NOMO-1 treated with DMSO at 0.1 percent for 48 hours (cell line): Measurements from ENCODE around the gene SH3RF1.
"Not testable (repeated sequence)": the region's sequence is repeated elsewhere in the genome, so short reads cannot be mapped to it uniquely, and the experiment has no call there.

Experiments
- DNase-seq: peaks from one replicate; lab custom pipeline; 2025; ENCODE audit not compliant: unreplicated experiment; lab: John Stamatoyannopoulos, UW

Gene SH3RF1

DNA sequence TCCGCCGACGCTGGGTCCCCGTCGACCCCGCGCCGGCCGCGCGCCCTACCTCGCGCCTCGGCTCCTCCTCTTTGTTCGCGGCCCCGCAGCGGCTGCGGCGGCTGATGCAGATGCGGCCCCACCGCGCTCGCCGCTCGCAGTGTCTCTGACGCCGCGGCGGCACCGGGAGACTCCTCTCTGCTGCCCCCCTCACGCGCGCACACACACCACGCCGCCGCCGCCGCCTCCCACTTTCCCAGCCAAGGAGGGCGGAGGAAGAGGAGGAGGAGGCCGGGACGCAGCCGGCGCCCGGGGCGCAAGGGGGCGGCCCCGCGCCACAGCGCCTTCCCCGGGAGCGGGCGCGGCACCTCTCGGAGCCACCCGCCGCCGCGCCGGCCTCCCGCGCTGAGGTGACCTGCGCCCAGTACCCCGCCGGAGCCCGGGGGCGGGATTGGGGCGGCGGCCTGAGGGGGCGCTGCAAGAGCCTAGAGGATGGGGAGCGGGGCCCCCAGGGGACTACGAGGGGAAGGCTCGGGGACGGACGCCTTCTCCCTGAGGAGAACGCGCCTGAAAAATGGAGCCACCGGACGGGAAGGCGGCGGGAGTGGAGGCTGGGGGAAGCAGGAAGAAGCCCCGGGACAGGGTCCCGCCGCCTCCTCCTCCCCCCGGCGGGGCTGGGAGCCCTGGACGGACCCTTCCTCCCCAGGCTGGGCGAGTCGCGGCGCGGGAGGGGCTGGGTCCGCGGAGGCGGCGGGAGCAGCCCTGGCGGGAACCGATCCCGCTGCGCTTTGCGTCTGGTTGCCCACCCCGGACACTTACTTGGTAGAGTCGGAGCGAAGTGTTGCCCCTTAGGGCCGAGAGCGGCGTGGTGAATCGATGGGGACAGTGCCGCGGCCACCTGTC, at the start of gene SH3RF1:
Gene SH3RF1, minus strand, starts transcription at position 147 of the 882 bp plus-strand sequence. CDS start 1,744 bp downstream, outside the sequence.
- peak; percentile 73 for DNase-seq

DNA sequence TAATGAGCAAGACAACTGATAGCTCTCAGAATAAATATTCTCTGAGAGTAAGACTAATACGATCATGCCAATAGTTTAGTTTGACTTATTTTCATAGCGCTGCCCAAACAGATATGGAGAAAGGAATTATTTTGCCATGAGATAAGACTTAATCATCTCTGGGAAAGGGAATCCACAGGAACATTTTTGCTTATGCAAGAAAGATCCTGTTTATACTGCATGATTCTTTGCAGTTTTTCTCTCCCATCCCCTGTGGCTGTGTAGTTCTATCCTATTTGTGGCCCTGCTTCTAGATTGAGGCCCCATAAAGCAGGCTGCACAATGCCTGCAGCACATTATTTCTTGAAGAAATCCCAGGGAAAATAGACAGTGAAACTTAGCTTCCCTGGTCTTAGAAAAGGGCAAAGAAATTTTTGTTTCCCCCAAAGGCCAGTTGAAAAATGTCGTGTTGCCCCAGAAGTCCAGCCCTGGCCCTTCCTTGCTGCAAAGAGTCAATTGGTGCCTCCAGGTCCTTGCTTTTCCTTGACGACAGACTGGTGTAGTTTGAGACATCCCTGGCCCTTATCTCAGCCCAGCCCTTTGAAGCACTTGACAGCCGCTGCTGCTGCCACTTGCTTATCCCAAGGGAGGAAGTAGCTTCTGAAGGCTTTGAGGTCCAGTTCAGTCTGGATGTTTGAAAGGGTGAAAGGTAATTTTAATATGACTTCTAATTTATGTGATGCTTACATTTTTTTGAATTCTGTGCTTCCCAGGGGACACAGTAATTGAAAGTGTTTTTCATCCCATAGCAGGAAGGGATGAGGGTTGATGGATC, 45.0 kb upstream of the SH3RF1 start:
- DNase-seq, result no peak

DNA sequence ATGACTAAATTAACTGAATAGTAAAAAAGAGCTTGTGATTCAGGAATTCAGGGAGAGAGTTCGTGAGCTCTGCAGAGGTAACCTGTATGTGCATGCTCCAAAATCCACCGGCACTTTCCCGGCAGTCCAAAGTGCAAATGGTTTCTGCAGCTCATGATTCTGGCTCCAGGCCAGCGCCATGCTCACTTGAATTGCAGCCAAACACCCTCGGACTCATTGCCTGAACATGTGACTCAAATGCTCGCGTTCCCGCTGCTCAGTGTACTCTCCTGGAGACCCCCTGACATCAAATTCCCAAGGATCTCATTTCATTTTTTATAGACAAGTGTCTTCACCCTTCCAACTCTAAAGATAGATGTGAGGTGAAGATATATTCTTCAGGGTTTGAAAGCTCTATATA, 44.1 kb upstream of the SH3RF1 start:
- DNase-seq, result no peak

DNA sequence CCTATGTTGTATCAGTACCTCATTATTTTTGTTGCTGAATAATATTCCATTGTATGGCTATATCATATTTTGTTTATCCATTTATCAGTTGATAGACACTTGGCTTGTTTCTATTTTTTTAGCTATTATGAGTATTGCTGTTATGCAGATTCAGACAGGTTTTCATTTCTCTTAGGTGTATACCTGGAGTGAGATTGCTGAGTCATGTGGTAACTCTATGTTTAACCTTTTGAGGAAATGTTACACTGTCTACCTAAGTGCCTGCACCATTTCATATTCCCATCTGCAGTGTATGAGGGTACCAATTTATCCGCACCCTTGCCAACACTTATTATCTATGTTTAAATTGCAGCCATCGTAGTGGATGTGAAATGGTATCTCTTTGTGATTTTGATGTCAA, 43.0 kb upstream of the SH3RF1 start:
- no peak for DNase-seq

DNA sequence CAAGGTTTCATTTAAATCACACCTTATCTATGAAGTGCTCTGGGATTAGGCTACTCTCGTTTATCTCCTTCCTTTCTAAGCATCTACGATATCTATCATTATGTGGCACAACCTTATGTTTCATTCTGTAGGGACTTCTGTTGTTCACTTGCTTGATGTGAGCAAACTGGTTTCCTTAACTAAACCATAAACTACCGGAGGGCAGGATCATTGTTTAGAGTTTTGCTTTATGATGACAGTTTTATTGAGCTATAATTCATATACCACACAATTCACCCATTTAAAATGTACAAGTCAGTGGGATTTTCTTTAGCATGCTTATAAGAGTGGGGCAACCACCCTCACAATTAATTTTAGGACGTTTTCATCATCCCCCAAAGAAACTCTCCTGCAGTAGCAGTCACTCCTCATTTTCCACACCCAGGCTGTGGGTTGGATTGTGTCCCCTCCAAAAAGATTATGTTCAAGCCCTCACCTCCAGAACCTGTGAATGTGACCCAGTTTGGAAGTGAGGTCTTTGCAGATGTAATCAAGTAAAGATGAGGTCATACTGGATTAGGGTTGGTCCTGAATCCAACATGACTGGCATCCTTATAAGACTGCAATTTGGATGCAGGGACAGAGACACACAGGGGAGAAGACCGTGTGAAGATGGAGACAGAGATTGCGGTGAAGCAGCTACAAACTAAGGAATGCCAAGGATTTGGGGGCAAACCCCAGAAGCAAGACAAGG, 42.1 kb upstream of the SH3RF1 start:
- DNase-seq, result no peak

DNA sequence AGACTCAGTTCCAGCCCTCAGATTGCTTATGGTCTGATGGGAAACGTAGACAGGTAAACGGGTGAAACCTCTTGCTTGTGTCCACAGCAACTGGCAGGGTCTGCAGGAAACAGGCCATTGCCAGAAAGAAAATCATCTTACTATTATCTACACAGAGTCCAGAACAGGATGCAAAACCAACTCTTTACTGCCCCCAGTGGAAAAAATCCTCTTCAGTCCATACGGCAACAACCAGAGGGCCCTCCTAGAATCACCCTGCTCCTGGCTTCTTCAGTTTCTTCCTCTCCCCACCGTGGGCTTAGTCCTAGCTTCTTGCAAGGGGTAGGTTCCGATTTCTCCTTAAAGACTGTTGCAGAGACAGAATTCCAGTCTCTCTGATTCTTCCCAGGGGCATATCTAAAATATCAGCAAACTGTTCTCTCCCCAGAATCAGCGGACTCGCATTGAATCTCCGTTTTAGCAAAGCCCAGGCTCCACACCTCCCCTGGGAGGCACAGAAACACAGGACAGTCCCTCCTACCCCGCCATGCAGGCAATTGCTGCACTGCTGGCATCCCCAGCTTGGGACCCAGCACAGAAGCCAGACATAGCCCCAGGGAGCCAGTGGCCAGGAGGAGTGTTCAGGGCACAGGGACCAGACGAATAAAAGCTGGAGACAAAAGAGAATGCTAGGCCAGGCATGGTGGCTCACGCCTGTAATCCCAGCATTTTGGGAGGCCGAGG, 41.0 kb upstream of the SH3RF1 start:
- peak; percentile 53 for DNase-seq

DNA sequence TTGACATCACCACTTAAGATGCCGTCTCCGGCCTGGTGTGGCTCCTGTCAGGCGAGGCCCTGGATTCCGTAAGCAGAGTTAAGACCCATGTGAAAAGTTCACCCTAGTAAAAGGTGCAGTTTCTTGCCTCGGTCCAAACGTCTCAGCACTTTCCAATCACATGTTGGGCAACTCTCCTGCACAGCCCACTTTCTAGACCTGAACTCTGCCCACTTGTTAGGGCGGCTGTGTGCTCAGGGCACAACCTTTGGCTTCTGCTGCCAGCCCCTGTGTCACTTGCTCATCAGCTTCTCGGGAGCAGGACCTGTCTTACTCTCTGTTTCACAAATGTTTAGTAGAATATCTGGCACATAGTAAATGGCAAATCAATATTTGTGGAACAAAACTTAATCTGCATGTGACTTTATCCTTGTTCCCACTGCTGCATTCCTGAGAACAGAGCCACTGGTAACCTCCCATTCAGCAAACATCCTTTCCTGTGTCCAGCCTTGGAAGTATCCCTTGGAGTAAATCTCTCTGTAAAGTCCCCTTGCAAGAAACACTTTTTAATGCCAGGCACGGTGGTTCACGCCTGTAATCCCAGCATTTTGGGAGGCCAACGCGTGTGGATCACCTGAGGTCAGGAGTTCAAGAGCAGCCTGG, 38.7 kb upstream of the SH3RF1 start:
- no peak for DNase-seq

DNA sequence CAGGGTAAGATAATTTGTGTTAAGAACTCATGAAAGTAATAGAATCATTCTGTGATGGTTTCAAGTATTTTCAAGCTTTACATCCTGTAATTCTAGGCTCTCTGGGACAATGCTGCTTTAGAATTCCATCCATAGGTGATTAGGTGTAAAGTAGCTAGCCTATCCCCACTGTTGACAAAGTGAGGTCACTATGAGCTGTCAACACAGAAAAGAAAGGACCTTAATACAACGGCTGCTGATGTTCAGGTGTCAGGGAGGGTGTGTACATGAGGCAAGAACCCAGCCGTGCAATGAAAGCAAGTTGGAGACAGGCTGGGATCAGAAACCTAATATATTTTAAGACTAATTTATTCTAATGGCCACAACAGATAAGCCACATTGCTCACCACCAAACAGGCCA, 36.8 kb upstream of the SH3RF1 start:
- DNase-seq, result no peak

DNA sequence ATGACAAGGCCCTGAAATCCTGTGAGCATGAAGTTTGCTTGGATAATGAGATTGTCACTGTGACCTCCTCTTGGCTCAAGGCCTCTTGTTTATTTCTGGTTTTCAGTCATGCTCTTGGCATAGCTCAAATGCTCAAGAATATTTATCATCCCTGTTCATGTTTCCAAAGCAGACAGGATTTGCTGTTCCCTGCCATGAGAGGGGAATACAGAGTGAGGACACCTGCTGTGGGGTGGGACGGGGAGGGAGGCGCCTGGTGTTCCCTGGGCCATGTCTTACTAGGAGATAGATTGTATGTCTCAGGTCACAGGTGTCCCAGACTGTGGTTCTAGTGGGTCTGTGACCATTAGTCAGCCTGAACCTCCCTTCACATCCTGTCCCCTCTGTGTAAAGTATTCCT, 34.9 kb upstream of the SH3RF1 start:
- no peak for DNase-seq

DNA sequence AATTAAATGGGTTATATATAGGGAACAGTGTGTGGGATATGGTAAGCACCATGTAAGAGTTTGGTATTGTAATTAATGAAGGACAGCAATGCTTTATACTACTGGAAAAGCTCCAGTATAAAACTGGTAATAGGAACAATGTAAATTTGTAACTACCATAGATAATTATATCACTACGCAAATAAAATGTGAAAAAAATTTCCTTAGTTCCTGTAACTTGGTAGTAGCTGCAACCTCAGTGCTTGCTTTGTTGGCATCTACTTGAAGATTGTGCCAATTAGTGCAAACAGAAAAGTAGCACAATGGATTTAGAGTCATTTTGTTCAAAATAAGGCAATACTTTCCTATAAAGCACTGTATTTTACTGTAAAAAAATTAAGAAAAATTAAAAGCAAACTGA, 34.4 kb upstream of the SH3RF1 start:
- DNase-seq, result no peak

DNA sequence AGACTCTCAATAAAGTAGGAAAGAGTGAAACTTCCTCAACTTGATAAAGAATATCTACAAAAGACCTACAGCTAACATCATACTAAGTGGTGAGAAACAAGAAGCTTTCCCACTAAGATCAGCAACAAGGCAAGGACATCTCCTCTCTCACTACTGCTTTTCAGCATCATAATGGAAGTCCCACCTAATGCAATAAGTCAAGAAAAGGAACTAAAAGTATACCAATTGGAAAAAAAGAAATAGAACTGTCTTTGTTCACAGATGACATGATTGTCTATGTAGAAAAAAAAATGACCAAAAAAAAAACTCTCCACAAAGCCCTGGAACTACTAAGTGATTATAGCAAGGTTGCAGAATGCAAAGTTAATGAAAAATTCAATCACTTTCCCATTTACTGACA, 25.1 kb upstream of the SH3RF1 start:
- DNase-seq, result peak; percentile 67

DNA sequence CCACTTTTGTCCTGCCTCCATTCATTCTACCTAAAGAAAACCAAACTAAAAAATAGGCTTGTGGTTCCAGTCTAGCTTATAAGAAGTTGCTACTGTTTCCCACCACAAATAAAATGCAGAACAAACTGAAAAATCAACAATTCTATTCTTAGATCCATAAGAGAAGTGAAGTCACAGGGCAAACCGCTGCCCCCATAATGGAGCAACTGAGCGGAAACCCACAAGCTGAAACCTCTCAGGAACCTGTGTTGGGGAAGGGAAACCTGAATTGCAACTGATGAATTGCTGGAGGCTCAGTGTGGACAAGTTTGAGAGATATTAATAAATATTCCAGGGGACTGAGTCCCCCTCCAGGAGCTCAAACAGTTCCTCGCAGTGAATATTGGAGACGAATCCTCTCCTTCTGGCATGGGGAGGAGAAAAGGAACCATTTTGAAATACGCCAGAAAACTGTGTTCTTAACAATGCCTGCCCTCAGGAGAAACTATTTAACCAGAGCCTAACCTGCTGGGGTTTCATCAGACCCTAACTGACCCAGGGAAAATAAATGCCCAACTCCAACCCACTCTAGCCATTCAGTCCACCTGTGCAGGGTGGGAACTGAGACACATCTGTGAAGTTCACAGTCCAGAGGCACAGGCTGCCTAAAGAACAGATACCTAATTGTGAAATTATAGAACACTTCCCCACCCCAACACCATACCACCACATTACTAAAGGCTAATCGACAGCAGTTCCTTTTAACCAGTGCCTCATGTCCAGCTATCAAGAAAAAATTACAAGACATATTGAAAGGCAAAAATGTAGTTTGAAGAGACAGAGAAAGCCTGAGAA, 22.8 kb upstream of the SH3RF1 start:
- peak; percentile 98 for DNase-seq

DNA sequence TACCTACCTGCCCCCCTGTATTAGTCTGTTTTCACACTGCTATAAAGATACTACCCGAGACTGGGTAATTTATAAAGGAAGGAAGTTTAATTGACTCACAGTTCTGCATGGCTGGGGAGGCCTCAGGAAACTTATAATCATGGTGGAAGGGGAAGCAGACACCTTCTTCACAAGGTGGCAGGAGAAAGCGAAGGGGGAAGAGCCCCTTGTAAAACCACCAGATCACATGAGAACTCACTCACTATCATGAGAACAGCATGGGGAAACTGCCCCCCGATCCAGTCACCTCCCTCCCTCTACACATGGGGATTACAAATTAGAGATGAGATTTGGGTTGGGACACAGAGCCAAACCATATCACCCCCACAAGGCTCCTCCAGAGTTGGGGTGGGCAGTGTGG, 17.2 kb upstream of the SH3RF1 start:
- DNase-seq, result not testable (repeated sequence)

DNA sequence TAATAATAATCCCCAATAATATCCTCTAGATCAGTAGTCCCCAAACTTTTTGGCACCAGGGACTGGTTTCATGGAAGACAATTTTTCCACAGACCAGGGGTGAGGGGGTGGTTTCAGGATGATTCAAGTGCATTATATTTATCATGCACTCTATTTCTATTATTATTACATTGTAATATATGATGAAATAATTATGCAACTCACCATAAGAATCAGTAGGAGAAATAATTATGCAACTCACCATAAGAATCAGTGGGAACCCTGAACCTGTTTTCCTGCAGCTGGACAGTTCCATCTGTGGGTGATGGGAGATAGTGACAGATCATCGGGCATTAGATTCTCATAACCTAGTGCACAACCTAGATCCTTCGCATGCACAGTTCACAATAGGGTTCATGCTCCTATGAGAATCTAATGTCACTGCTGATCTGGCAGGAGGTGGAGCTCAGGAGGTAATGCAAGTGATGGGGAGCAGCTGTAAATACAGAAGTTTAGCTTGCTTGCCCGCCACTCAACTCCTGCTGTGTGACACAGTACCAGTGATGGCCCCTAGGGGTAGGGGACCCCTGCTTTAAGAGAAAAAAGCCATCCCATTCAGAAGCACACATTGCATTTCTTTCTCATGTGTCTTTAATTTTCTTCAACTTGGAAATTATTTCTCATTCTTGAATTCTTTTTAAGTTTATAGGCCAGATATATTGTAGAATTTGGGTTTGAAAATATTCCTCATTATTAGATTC, 16.0 kb upstream of the SH3RF1 start:
- no peak for DNase-seq

DNA sequence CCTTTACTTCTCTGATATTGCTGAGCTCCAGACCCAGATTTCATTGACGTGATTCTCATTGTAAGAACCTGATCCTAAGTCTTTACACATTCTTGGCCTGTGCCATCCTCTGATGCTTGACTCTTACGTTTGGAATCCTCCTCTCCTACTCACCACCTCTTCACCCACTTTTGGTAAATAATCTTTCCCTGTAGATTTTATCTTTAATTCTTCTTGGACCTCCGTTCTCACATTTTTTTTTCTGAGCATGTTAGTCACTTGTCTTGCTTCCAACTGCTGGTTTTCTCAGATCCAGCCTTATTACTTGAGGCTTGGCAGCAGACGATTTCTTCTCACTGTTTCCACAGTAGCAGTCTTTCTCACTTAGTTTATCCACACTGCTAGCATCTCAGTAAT, 12.4 kb upstream of the SH3RF1 start:
- DNase-seq, result no peak

DNA sequence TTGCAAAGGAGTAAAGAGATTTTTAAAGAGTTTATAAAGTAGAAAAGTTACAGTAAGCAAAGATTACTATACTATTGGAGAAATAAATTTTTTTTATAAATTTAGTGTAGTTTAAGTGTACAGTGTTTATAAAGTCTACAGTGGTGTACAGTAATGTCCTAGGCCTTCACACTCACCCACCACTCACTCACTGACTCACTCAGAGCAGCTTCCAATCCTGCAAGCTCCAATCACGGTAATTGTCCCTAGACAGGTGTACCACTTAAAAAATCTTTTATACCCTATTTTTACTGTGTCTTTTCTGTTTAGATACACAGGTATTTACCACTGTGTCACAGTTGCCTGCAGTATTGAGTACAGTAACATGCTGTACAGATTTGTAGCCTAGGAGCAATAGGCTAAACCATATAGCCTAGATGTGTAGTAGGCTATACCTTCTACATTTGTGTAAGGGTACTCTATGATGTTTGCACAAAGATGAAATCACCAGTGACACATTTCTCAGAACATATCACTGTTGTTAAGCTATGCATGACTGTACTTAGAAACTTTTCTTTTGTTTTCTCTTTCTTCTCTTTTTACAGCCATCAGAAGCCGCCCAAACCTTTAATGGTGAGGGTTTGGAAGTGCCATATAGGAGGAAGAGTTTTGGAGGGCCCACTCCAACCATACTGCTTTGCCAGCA, 11.8 kb upstream of the SH3RF1 start:
- no peak for DNase-seq

DNA sequence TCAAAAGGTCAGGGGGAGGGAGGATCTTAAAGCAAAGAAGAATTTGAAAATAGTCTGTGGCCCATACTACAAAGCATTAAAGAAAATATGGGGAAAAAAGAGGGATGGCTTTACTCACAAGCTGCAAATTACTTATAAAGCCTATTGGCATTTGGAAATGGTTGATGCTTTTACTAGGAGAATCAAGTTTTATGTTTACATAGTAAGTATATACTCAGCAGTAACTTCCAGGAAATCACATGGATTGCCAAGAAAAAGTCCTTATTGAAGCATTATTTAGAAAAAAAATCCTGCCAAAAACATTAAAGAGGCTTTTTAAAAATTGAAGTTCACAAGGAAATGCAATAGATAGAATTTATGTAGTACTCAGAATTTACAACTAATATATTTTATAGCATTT, 8.4 kb upstream of the SH3RF1 start:
- DNase-seq, result no peak

DNA sequence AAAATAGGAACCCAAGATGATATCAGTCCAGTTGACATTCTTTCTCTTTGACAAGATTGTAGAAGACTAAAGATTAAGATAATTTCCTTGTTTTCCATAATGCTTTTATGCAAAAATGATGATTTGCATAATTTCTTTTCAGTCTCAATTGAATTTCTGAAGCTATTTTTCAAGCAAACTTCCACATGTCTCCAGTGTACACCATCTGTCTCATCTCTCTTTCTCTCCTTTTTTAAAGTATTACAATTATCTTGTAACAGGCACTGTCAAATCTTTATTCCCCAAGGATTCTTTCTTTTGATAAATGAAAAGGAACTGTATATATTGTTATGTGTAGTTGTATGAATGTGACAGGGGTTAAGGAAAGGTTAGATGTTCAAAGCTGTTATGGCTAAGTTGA, 7.9 kb upstream of the SH3RF1 start:
- DNase-seq, result no peak
